DND-41 (cell line): ENCODE results near the gene CADPS.

ENCODE experiments used
- CTCF ChIP-seq: IDR thresholded peaks from 2 replicates; pipeline ENCODE4 v1.5.1; 2012; ENCODE audit warnings: borderline replicate concordance, low read length, moderate library complexity, mild to moderate bottlenecking; ENCODE audit not compliant: poor library complexity, severe bottlenecking; ENCODE audit errors: extremely low read depth
- EZH2 ChIP-seq: IDR thresholded peaks from 3 replicates; pipeline ENCODE4 v1.6.1; 2012; ENCODE audit warnings: borderline replicate concordance, low read depth, mild to moderate bottlenecking, moderate library complexity, low read length, inconsistent platforms; ENCODE audit not compliant: severe bottlenecking

- TF ChIP-seq CTCF (no peak), EZH2 (no peak)
Observed at GRCh38 chr3:62500556-62501288, 374.5 kb downstream of the CADPS start.
